Stimulated activated memory B cell treated with anti-CD40 and anti-IgM and Interleukin-4, amounts not matched to agents 10 μg/mL and 1 μg/mL and 100 μg/mL, for 72 hours (primary cell): ENCODE measurements around the gene MRPS27.
A peak's percentile ranks its signal among the peaks of the same experiment; 100 is the strongest.

Source experiments
- ATAC-seq: fragments of 150-1000 bp; cut with Tn5 transposase; 2 replicates; pipeline ENCODE4 v1.10.0; 2021
- H3K27ac Mint-ChIP-seq: one replicate; pipeline ENCODE4 v1.8.0; 2022; ENCODE audit warnings: mild to moderate bottlenecking, mixed read lengths
- H3K27me3 Mint-ChIP-seq: one replicate; pipeline ENCODE4 v1.8.0; 2022; ENCODE audit warnings: mixed read lengths
- H3K36me3 Mint-ChIP-seq: one replicate; pipeline ENCODE4 v1.8.0; 2022; ENCODE audit warnings: mixed read lengths
- H3K4me1 Mint-ChIP-seq: one replicate; pipeline ENCODE4 v1.8.0; 2022; ENCODE audit warnings: mixed read lengths
- H3K4me3 Mint-ChIP-seq: one replicate; pipeline ENCODE4 v1.8.0; 2022; ENCODE audit warnings: mild to moderate bottlenecking, moderate library complexity, mixed read lengths
- H3K9me3 Mint-ChIP-seq: one replicate; pipeline ENCODE4 v1.8.0; 2022; ENCODE audit warnings: mixed read lengths

MRPS27 gene

DNA sequence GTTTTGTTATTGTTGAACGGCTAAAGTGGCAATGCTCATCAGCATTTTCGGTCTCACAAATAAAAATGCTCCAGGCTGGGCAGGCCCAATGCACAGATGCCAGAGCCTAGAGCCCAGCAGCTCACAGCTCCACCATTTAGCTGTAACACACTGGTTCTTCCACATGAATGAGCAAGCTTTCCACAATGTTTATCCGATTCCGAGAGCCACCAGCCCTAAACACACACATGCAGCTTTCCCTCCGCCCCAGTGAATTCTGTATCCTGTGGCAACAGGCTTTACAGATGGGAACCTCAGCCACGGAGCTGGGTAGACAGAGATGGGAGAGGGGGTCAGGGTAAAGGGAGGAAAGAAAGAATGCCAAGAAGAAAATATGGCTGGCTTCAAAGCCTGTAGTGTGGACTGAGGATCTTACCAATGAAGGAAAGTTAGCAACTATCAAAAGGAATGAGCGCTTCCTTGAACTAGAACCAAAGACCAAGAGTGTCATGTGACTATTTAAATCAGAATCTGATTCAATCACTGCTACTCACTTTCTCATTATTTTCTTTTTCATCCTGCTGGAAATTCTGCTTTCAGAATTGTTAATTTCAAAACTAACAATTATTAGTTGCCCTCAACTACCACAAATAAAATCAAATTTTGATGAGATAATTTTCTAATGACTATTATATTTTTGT is 77.1 kb downstream of the MRPS27 start:
- H3K27ac Mint-ChIP-seq, result no peak overlapping the region

GRCh38 chr5:72241346-72242003 is 78.6 kb downstream of the MRPS27 start:
- Mint-ChIP-seq H3K4me1 (peaks cover 16% of the 10 kb centered on the region), H3K9me3 (no peaks in the 10 kb centered on the region), H3K27me3 (no peaks in the 10 kb centered on the region), H3K4me3 (no peak overlapping the region), H3K27ac (no peak overlapping the region), H3K36me3 (peaks cover 34% of the 10 kb centered on the region)
- no peak for ATAC-seq

More for the DNA sequence above, 77.1 kb downstream of the MRPS27 start:
- H3K4me1 Mint-ChIP-seq, result peaks cover 22% of the 10 kb centered on the region
- peaks cover 27% of the 10 kb centered on the region for H3K36me3 Mint-ChIP-seq
- no peaks in the 10 kb centered on the region for H3K9me3 Mint-ChIP-seq
- no peaks in the 10 kb centered on the region for H3K27me3 Mint-ChIP-seq
- no peak for ATAC-seq
- no peak overlapping the region for H3K4me3 Mint-ChIP-seq

GRCh38 chr5:72238712-72239445 is 81.2 kb downstream of the MRPS27 start:
- Mint-ChIP-seq H3K27me3 (no peaks in the 10 kb centered on the region), H3K4me1 (peaks cover 25% of the 10 kb centered on the region), H3K9me3 (no peaks in the 10 kb centered on the region), H3K27ac (no peak overlapping the region), H3K36me3 (peaks cover 39% of the 10 kb centered on the region), H3K4me3 (no peak overlapping the region)
- no peak for ATAC-seq

- Mint-ChIP-seq H3K27ac (no peak overlapping the region), H3K4me3 (no peak overlapping the region), H3K36me3 (peaks cover 39% of the 10 kb centered on the region), H3K9me3 (no peaks in the 10 kb centered on the region), H3K4me1 (peaks cover 25% of the 10 kb centered on the region), H3K27me3 (no peaks in the 10 kb centered on the region)
- ATAC-seq, result no peak
These were observed 82.2 kb downstream of the MRPS27 start for GRCh38 chr5:72237879-72238278.

DNA sequence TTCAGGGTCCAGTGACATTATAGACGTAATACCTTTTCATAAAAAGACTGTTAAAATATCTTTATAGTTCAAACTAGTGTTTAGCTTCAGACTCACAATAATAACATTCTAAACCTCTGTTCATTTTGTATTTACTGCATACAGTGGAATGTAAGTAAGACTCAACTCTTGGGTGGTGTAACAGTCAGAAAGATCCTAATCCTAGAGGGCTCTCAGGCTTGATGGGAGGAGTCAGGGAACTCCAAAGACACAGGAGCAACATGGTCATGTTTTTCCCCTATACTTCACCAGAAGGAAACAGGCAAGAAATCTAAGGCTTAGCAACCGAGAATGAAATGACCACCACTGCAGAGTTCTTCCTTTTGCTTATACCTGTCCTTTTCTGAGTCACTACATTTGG is 82.6 kb downstream of the MRPS27 start:
- peaks cover 24% of the 10 kb centered on the region for H3K4me1 Mint-ChIP-seq
- H3K4me3 Mint-ChIP-seq, result no peak overlapping the region
- ATAC-seq, result no peak
- no peaks in the 10 kb centered on the region for H3K9me3 Mint-ChIP-seq
- H3K27ac Mint-ChIP-seq, result no peak overlapping the region
- H3K36me3 Mint-ChIP-seq, result peaks cover 38% of the 10 kb centered on the region
- no peaks in the 10 kb centered on the region for H3K27me3 Mint-ChIP-seq

DNA sequence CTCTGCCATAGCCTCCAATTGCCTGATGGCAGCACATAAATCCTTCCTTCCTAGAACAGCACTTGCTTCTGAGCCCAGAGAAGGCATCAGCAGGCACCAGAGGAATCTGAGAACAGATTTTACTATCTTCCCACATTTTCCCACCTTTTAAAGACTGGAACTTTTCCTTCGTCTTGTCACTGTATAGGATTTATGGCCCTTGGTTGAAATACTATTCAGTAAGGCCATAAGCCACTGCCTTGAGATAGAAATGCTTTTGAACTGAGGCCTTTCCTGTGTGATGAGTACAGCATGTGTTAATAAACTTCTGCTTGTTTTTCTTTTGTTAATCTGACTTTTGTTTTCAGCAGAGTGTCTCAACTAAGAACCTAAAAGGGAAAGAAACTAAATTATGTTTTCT is 84.3 kb downstream of the MRPS27 start:
- no peak for ATAC-seq
- Mint-ChIP-seq H3K27me3 (no peaks in the 10 kb centered on the region), H3K4me3 (no peak overlapping the region), H3K9me3 (no peaks in the 10 kb centered on the region), H3K27ac (no peak overlapping the region), H3K36me3 (peaks cover 35% of the 10 kb centered on the region), H3K4me1 (peaks cover 16% of the 10 kb centered on the region)

- H3K9me3 Mint-ChIP-seq, result no peaks in the 10 kb centered on the region
- H3K27me3 Mint-ChIP-seq, result no peaks in the 10 kb centered on the region
- peaks cover 16% of the 10 kb centered on the region for H3K4me1 Mint-ChIP-seq
- H3K27ac Mint-ChIP-seq, result peak overlapping the region; percentile 24
- peaks cover 43% of the 10 kb centered on the region for H3K36me3 Mint-ChIP-seq
- ATAC-seq, result no peak
- no peak overlapping the region for H3K4me3 Mint-ChIP-seq
These were observed 85.2 kb downstream of the MRPS27 start for GRCh38 chr5:72234868-72235267.

DNA sequence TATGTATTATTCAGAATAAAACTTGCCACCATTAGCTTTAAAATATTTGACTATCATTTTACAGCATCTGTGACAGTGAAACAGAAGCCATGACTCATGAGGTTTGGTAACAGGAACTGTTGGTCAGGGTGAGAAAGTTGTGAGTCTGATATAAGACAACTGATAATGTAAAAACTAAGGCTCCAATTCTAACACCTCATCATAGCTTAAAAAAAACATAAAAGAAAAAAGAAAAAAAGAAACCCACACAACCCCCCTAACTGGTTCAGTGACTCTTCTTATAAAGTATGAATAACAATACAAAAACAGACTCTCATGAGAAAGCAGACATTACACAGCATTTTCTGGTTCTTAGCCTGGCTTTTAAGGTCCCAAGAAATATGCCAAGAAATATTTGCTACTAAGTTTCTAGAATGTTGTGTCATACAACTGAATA is 85.8 kb downstream of the MRPS27 start:
- no peaks in the 10 kb centered on the region for H3K9me3 Mint-ChIP-seq
- no peaks in the 10 kb centered on the region for H3K27me3 Mint-ChIP-seq
- H3K4me3 Mint-ChIP-seq, result no peak overlapping the region
- peaks cover 48% of the 10 kb centered on the region for H3K36me3 Mint-ChIP-seq
- H3K4me1 Mint-ChIP-seq, result peaks cover 16% of the 10 kb centered on the region
- peak; percentile 34 for ATAC-seq
- peak overlapping the region; percentile 24 for H3K27ac Mint-ChIP-seq

- ATAC-seq, result no peak
- Mint-ChIP-seq H3K27me3 (no peaks in the 10 kb centered on the region), H3K36me3 (peaks cover 48% of the 10 kb centered on the region), H3K4me1 (peaks cover 16% of the 10 kb centered on the region), H3K27ac (peak overlapping the region; percentile 24), H3K4me3 (no peak overlapping the region), H3K9me3 (no peaks in the 10 kb centered on the region)
These were observed 86.2 kb downstream of the MRPS27 start for GRCh38 chr5:72233835-72234234.

- no peaks in the 10 kb centered on the region for H3K27me3 Mint-ChIP-seq
- peaks cover 43% of the 10 kb centered on the region for H3K36me3 Mint-ChIP-seq
- no peak overlapping the region for H3K4me3 Mint-ChIP-seq
- ATAC-seq, result no peak
- H3K27ac Mint-ChIP-seq, result no peak overlapping the region
- no peaks in the 10 kb centered on the region for H3K9me3 Mint-ChIP-seq
- peaks cover 16% of the 10 kb centered on the region for H3K4me1 Mint-ChIP-seq
These were observed 87.2 kb downstream of the MRPS27 start for GRCh38 chr5:72232838-72233237.

GRCh38 chr5:72231991-72232703 is 87.9 kb downstream of the MRPS27 start:
- Mint-ChIP-seq H3K4me3 (no peak overlapping the region), H3K27ac (no peak overlapping the region), H3K9me3 (no peaks in the 10 kb centered on the region), H3K36me3 (peaks cover 50% of the 10 kb centered on the region), H3K27me3 (no peaks in the 10 kb centered on the region), H3K4me1 (peaks cover 16% of the 10 kb centered on the region)
- ATAC-seq, result no peak

GRCh38 chr5:72228960-72229359 is 91.1 kb downstream of the MRPS27 start:
- H3K4me1 Mint-ChIP-seq, result peaks cover under 1% of the 10 kb centered on the region
- no peaks in the 10 kb centered on the region for H3K27me3 Mint-ChIP-seq
- no peak overlapping the region for H3K27ac Mint-ChIP-seq
- H3K36me3 Mint-ChIP-seq, result peaks cover 58% of the 10 kb centered on the region
- H3K9me3 Mint-ChIP-seq, result no peaks in the 10 kb centered on the region
- ATAC-seq, result no peak
- no peak overlapping the region for H3K4me3 Mint-ChIP-seq

GRCh38 chr5:72226950-72227349 is 93.1 kb downstream of the MRPS27 start:
- H3K27ac Mint-ChIP-seq, result no peak overlapping the region
- no peaks in the 10 kb centered on the region for H3K9me3 Mint-ChIP-seq
- no peaks in the 10 kb centered on the region for H3K27me3 Mint-ChIP-seq
- ATAC-seq, result no peak
- no peaks in the 10 kb centered on the region for H3K4me1 Mint-ChIP-seq
- peaks cover 75% of the 10 kb centered on the region for H3K36me3 Mint-ChIP-seq
- no peak overlapping the region for H3K4me3 Mint-ChIP-seq

GRCh38 chr5:72225741-72226140 is 94.3 kb downstream of the MRPS27 start:
- peaks cover 80% of the 10 kb centered on the region for H3K36me3 Mint-ChIP-seq
- no peak for ATAC-seq

DNA sequence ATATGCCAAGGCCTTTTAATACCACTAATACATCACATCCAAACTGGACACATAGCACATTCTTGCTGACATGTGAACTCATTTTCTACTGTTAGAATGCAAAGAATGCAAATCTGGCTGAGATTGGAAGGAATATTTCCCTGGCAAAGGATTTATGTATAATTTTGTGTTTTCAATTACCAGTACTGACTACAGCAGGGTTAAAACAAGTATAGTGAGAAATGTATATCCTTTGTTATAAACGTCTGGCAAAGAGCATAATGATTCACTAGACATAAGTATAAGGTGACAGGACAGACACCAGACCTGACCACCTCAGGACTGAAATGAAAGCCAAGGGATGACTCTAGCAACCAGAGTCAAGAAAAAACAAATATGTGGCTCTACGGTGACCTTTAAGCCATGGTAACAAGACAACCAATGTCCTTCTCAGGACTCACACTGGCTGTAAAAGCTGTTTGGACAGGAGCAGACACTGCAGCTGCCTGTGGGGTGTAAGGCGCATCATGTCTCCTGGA is 95.0 kb downstream of the MRPS27 start:
- no peaks in the 10 kb centered on the region for H3K27me3 Mint-ChIP-seq
- H3K36me3 Mint-ChIP-seq, result peaks cover 75% of the 10 kb centered on the region
- no peak for ATAC-seq

More at GRCh38 chr5:72225741-72226140, 94.3 kb downstream of the MRPS27 start:
- H3K27me3 Mint-ChIP-seq, result no peaks in the 10 kb centered on the region
- no peaks in the 10 kb centered on the region for H3K4me1 Mint-ChIP-seq
- no peak overlapping the region for H3K27ac Mint-ChIP-seq
- no peaks in the 10 kb centered on the region for H3K9me3 Mint-ChIP-seq
- H3K4me3 Mint-ChIP-seq, result no peak overlapping the region

More for the DNA sequence above, 95.0 kb downstream of the MRPS27 start:
- no peaks in the 10 kb centered on the region for H3K9me3 Mint-ChIP-seq
- no peaks in the 10 kb centered on the region for H3K4me1 Mint-ChIP-seq
- no peak overlapping the region for H3K27ac Mint-ChIP-seq
- H3K4me3 Mint-ChIP-seq, result no peak overlapping the region
